ENCODE measurements around the gene AP1S1. TPM values are rescaled to one million over a fixed set of nuclear protein-coding genes. Genes with fewer than 3 reads are reported as not detected.

AP1S1 gene
- total RNA-seq, 6 experiments from 2014 or later, result 24.0 to 56.5 (median 26.4) TPM

- 2% methylated on average over 11 of the region's 22 CpGs for WGBS (ENCODE audit: insufficient coverage, low coverage, low lambda C conversion rate, missing lambda C conversion rate)
- peak; percentile 70 to 87 (median 80) for ATAC-seq
- H3K4me3 ChIP-seq, result peak within 1 kb of the TSS; percentile 31 to 42 (median 36)
- H3K27me3 ChIP-seq, result no peaks in the 10 kb centered on the region
- peaks cover 0 to 9% (median 4%) of the 10 kb centered on the region in 4 donors for H3K36me3 ChIP-seq
- TF ChIP-seq POLR2A (IDR thresholded peaks at IDR 0.05), result peak; percentile 100
- peak in 3 of 4 donors; percentile 33 to 44 (median 37) for TF ChIP-seq CTCF (IDR thresholded peaks at IDR 0.05)
- H3K4me1 ChIP-seq, result peaks cover 0 to 55% (median 25%) of the 10 kb centered on the region in 4 donors
- intact Hi-C loops (cut with DNase I), result no loop called here
- H3K9me3 ChIP-seq, result no peaks in the 10 kb centered on the region
- peak within 1 kb of the TSS; percentile 84 to 95 (median 84) for H3K27ac ChIP-seq
- DNase-seq, result peak; percentile 94 to 96 (median 95)
Measured at GRCh38 chr7:101126651-101127459, 27.4 kb upstream of the AP1S1 start, which contains the start of gene SERPINE1. SERPINE1 (plus strand) TSS chr7:101127104; CDS start chr7:101128394, 1,290 bp downstream.

GRCh38 chr7:101127460-101128039 lies 26.7 kb upstream of the AP1S1 start:
- TF ChIP-seq CTCF (IDR thresholded peaks at IDR 0.05) (no peak), POLR2A (IDR thresholded peaks at IDR 0.05) (no peak)
- 37% methylated on average over 2 of the region's 3 CpGs for WGBS (ENCODE audit: insufficient coverage, low coverage, low lambda C conversion rate, missing lambda C conversion rate)
- ATAC-seq (no peak), DNase-seq (no peak)
- Histone ChIP-seq H3K36me3 (peaks cover 0 to 14% (median 4%) of the 10 kb centered on the region in 4 donors), H3K27ac (peak overlapping the region; percentile 70 to 95 (median 84)), H3K27me3 (no peaks in the 10 kb centered on the region), H3K9me3 (no peaks in the 10 kb centered on the region), H3K4me3 (peak overlapping the region; percentile 31 to 42 (median 36)), H3K4me1 (peaks cover 0 to 53% (median 24%) of the 10 kb centered on the region in 4 donors)
- intact Hi-C loops (cut with DNase I), result no loop called here

GRCh38 chr7:101128040-101128834 lies 26.0 kb upstream of the AP1S1 start:
- peaks cover 0 to 14% (median 4%) of the 10 kb centered on the region in 4 donors for H3K36me3 ChIP-seq
- H3K27ac ChIP-seq, result peak overlapping the region; percentile 70 to 95 (median 84)
- peak overlapping the region in 2 of 3 donors; percentile 36 to 42 for H3K4me3 ChIP-seq
- ATAC-seq (no peak), DNase-seq (no peak)
- intact Hi-C loops (cut with DNase I), result no loop called here
- peaks cover 0 to 46% (median 20%) of the 10 kb centered on the region in 4 donors for H3K4me1 ChIP-seq
- peak; percentile 51 for TF ChIP-seq POLR2A (IDR thresholded peaks at IDR 0.05)
- no peak for TF ChIP-seq CTCF (IDR thresholded peaks at IDR 0.05)
- H3K27me3 ChIP-seq, result no peaks in the 10 kb centered on the region
- 47% methylated on average over 8 of the region's 14 CpGs for WGBS (ENCODE audit: insufficient coverage, low coverage, low lambda C conversion rate, missing lambda C conversion rate)
- H3K9me3 ChIP-seq, result no peaks in the 10 kb centered on the region

GRCh38 chr7:101129603-101130117 lies 24.6 kb upstream of the AP1S1 start:
- ATAC-seq (no peak), DNase-seq (no peak)

More at GRCh38 chr7:101129603-101130117, 24.6 kb upstream of the AP1S1 start:
- H3K9me3 ChIP-seq, result no peaks in the 10 kb centered on the region
- intact Hi-C loops (cut with DNase I), result no loop called here
- no peak for TF ChIP-seq POLR2A (IDR thresholded peaks at IDR 0.05)
- no peak for TF ChIP-seq CTCF (IDR thresholded peaks at IDR 0.05)
- peaks cover 0 to 32% (median 15%) of the 10 kb centered on the region in 4 donors for H3K4me1 ChIP-seq
- no peaks in the 10 kb centered on the region for H3K27me3 ChIP-seq
- 74% methylated on average over 3 of the region's 3 CpGs for WGBS (ENCODE audit: insufficient coverage, low coverage, low lambda C conversion rate, missing lambda C conversion rate)
- H3K36me3 ChIP-seq, result peaks cover 0 to 19% (median 9%) of the 10 kb centered on the region in 4 donors
- no peak overlapping the region for H3K27ac ChIP-seq
- H3K4me3 ChIP-seq, result no peak overlapping the region

All from right lobe of liver (tissue), 6 donors.